UCSD-AML1 (cell line): ENCODE results near the gene C5orf15.

ENCODE experiments used
- DNase-seq: peaks from one replicate; lab custom pipeline; 2025; ENCODE audit not compliant: unreplicated experiment; lab: John Stamatoyannopoulos, UW

Gene C5orf15

DNA sequence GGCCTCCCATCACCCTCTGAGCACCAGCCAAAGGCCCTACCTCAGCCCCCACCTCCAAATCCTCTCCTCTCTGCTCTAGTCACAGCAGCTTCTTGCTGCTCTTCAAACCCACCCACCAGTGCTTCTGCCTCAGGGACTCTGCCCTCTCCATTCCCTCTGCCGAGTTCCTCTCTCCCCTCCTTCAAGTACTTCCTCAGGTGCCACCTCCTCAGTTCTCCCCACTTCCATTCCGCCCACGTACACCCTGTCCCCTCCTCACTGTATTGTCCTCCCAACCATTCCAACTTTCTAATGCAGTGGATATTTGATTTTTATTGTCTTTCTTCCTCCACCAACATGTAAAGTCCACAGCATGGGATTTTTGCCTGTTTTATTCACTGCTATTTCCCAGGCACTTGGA is 43.2 kb downstream of the C5orf15 start:
- DNase-seq, result no peak

DNA sequence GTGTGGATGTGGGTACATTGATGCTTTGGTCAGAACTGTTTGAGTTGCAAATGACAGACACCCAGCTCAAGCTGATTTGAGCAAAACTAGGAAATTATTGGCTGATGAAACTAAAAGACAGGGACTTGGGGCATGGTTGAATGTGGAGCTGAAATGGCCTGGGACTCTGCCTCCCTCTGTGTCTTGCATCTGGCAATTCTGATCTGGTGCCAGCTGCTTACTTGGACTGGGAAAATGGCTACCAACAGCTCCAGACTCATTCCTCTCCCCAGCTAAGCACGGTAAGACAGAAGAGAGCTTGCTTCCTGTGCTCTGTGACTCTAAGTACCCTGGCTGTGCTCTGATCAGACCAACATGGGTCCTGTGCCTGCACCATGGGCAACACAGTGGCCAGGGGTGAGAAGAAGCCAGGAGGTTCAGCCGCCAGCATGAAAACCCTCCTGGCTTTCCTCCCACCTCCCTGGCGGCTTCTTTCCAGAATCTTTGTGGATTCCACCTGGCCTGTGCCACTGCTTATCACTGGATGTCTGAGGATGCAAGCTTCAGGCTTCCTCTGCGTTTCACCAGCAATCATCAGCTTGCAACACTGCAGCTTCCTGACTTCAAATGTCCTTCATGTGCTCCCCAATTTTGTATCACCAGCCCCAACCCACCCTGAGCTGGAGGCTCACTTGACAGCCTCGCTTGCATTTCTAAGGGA is 44.1 kb downstream of the C5orf15 start:
- DNase-seq, result no peak

DNA sequence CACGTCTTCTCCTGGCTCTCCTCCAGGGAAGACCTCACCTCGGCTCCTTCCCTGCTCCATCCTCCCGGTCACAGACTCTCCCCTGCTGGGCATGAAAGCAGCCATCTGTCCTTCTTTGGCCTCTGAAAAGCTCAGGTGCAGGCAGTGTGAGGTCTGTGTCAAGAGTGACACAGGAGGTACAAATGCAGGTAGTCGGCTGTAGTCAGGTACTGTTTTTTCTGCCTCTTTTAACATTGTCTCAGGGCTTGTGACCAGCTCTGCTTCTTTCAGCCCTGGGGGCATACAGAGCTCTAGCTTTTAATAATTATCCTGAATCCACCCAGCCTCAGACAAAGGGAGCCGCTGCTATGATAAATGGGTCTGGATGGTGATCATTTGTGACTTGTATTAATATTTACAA is 46.4 kb downstream of the C5orf15 start:
- DNase-seq, result no peak

DNA sequence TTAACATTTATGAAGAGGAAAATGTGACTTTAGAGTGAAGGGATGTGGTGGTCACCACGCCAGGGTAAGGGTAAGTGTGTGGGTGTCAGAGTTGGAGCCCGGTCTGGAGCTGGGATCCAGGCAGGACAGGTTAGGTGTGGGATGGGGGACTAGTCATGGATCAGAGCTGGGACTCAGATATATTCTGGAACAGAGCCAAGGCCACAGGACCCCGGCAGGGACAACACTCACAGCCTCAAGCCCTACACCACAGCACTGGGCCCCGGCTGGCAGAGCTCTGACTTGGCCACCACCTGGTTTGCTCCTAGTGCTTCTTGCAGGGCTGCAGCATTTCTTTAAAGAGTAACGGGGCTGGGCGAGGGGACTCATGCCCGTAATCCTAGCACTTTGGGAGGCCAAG is 47.4 kb downstream of the C5orf15 start:
- no peak for DNase-seq

DNA sequence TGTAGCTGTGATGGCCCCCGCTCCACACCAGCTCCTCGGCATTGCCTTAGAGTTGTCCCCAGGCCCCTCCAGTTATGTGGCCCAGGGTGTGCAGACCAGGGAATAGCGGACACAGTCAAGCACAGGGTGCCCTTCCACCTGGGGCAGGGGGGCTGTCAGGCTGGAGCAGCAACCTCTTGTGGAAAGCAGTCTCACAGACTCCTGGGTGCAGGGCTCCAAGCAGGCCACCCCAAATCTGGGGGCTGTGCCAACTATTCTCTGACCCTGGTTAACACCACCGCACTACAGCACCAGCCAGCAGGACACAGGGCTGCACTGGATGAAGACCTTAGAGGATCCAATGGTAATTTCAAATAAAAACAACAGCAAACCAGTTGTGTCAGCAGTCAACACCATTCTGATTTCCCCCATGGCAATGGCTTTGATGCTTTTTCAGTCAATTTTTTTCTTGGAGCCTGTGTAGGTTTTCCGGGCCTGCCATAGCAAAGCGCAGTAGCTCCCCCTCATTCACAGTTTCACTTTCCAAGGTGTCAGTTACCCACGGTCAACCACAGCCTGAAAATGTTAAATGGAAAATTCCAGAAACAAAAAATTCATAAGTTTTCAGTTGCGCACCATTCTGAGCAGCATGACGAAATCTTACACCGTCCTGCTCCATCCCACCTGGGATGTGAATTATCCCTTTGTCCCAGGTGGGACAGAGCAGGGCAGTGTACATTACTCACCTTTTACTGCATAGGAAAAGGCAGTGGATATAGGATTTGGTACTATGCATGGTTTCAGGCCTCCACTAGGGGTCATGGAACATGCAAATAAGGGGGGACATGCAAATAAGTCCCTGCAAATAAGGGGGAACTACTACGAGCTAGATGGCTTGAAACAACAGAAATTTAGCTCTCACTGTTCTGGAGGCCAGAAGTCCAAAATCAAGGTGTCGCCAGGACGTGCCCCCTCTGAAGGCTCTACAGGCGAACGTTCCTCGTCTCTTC is 49.0 kb downstream of the C5orf15 start:
- no peak for DNase-seq

DNA sequence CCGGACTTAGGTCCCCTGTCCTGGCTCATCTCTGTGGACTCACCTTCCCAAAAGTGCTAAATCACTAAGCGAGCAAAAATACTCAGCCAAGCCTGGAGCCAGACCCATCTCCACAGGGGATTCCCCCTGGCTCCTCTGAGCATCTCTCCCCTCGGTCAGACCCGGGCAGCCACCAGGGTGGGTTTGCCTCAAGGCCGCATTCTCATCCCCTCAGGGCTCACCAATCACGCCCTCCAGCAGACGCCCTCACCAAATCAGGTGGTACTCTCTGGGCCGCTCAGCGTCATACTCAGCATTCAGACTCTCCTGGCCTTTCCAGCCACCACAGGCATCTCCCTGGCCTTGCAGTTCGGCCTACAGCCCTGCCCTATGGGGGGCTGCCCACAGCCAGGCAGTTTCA is 49.7 kb downstream of the C5orf15 start:
- DNase-seq, result no peak

DNA sequence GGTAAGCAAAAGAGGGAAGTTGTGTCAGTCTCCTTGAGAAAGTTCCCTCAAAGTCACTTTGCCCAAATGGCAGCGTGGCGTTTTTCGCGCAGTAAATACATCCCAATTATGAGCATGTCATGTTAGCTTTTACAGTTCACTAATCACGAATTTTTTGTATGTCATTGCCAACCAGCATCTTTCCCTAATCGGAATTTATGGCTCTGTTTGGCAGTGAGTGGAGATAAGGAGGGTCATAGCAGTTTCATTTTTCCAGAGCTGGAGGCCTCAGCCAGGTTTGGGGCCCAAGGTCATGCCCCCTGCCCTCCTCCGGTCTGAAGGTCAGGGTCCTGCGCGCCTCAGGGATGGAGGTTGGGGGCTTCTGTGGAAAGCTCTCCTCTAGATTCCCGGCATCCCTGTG is 50.1 kb downstream of the C5orf15 start:
- no peak for DNase-seq

DNA sequence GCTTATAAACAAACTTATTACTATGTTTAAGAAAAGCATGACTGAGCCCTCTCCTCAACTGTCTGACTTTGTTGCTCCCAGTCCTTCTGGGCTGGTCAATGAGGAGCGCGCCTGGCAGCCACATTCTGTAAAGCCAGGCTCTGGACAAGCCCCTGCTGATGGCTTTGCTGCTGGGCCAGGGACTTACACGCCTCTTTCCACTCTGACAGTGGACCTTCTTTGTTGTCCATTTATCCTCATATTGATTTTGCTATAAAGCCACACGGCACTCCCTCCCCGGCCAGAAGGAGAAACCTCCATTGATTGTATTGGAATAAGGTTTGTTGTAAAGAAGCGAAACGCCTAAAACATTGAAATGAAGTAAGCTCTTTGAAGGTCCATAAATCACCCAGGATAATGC is 50.6 kb downstream of the C5orf15 start:
- DNase-seq, result no peak

DNA sequence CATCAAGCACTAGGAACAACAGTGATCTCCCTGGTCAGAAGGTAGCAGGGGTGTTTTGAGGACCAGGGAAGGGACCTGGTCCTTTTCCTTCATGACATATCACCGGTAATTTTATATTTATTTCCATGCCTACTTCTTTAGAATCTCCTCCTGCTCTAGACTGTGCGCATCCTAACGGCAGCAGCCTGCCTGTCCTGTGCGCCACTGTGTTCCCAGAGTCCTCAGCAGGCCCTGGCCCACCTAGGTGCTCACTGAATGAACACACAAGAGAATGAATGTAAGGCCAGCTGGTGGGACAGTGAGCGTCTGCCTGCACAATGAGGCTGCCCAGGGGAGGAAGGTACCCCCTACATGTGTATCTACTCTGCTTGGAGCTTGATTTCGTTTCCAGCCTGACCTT is 51.5 kb downstream of the C5orf15 start:
- no peak for DNase-seq

DNA sequence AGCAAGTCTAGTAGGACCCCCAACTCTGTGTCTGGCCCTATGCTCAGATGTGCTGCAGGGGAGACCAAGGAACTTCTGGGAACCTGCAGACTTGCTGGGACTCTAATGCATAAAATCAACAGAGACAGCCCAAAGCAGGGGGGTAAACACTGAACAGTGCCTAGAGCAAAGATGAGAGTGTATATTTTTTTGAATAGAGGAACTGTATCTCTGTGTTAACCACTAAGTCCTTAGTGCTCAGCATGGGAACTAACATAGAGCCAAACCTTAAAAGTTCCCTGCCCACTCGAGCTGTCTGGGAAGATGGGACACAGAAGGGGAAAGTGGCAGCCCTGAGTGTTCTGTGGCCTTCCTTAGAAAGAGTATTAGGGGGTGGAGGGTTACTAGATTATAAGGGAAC is 51.9 kb downstream of the C5orf15 start:
- DNase-seq, result no peak

DNA sequence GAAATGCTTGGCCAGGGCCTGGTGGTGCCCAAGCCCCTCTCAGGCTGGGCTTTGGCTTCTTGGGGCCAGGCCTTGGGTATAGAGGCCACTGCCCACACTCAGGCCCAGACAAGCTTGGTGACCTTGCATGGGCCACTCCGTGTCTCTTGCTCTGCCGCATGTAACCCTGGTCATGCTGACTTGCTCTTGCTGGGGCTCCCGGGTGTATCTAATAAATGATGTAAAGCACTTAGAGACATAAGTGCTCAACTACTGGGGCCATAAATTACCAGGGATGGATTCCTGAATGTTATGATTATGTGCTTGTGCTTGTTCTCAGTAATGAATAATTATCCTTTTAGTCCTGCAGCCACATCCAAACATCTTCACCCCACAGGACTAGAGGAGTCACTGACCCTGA is 54.0 kb downstream of the C5orf15 start:
- no peak for DNase-seq

DNA sequence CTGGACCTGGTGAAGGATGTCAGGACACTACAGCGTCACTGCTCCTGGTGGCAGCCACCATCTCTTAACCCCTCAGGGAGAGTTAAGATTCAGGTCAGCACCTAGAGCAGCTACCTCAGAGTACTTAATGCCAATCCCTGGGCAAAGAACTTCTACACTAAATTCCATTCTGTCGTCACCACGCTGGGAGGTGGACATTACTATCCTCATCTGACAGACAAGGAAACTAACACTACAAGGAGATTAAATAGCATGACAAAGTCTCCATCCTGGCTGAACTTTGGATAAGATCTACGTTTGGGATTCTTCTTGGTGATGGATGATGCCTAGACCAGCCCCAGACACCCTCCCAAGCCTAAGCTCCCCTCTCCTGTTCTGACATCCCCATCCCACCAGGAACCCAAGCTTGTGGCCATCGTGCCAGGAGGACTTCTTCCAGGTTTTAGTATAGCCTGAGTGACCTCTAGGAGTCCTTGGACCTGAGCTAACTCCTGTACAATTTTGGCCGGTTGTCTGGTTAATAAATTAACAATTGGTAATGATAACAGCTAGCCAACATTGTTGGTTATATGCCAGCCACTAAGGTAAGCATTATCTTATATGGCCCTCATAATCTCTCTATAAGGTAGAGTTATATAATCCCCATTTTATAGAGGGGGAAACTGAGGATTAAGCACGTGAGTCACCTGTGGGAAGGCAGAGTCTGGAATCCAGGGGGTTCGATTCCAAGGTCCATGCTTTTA is 54.8 kb downstream of the C5orf15 start:
- DNase-seq, result no peak

DNA sequence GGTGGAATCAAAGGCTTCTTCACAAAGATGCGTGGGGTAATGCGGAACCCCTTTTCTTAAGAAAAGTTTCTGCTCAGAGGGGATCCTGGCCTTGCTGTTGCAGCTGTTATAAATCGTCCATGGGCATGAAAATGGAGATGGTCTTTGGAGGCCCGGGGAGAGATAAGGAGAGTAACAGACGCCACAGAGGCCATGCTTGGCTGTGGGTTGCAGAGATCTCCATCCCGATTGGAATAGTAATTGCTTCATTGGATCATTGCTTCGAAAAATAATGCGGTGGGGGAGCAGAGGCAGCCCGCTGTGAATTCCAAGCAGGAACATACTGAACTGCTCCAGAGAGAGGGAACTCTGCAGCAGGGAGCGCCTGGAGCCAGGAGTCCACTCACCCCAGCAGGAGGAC is 55.5 kb downstream of the C5orf15 start:
- no peak for DNase-seq

DNA sequence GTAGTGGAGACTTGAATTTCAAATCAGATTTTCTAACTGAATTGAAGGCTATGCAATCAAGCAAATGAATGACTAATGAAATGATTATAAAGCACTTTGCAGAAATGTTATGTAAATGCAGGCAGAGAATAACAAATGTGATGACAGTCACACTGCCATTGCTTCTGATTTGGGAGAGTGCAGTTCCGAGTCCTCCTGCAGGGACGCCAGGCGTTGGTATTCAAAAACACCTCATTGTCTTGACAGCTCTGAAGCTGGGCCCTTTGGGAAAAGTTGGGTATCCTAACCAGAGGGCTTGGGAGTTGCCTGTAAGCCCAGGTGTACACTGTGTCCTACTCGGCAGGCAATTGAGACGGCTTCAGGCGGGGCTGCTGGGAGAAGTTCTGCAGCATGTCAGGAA is 57.9 kb downstream of the C5orf15 start:
- no peak for DNase-seq

DNA sequence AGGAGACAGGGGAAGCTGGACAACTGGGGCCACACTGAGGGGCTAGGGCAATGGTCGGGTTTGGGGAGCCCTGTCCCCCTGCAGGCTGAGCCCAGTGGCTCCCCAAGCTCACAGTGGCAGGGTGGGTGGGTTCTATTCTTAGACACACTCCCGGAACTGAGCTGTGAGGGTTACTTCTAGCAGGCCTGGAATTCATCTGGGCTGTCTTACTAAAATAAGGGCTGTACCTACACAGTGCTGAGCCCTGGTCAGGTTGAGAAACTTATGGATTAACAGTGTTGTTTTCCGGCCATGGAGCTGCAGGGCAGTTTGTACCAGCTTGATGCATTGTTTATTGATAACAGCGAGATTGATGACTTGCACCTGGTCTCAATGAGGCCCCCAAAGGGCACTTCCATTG is 58.8 kb downstream of the C5orf15 start:
- DNase-seq, result no peak

DNA sequence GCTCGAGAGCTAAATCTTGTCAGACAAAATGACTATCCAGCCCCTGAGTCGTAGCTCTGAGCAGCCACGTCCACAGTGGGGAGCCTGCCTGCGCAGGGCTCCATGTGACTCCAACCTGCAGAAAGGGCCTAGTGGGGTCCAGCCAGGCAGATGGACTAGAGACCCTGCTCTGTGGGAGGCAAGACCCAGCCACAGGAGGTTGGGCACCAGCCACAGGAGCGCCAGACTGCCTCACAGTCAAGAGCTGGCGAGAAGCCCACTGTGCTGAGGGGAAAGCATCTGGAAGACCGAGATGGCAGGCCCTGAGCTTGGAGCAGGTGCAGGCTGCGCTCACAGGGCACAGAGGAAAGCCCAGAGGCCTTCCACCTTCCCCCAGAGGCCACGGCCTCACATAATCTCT is 61.4 kb downstream of the C5orf15 start:
- DNase-seq, result no peak

DNA sequence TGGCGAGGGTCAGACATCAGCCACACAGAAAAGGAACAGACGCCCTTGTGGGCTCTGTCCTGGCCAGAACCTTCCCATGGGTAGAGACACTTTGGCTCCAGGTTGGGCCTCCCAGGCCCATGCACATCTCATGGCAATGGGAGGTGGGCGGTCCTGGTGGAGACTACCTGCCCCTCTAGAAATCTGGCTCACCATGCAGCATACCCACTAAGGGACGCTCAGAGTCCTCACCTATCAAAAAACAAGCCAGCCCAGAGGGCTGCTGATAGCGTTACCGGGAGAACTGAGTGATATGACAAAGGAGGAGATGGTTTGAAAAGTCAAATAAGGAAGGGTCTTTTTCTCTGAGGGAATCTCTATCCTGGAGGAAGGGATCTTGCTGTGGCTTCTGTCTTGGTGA is 62.1 kb downstream of the C5orf15 start:
- no peak for DNase-seq
